ENCODE measurements around the gene KCNK16.

The KCNK16 gene

GRCh38 chr6:39339096-39339867 is 16.8 kb upstream of the KCNK16 start:
- no peak overlapping the region for H3K27ac ChIP-seq (ENCODE audit: low read length)
- H3K27me3 ChIP-seq (ENCODE audit: control insufficient read depth, insufficient read depth, low read length): no peaks in the 10 kb centered on the region
- H3K4me3 ChIP-seq (ENCODE audit: low read length): no peak overlapping the region
- H3K9me3 ChIP-seq (ENCODE audit: control insufficient read depth, low read depth, low read length): no peaks in the 10 kb centered on the region
- no peak overlapping the region for H3K9ac ChIP-seq (ENCODE audit: low read length)
- H3K36me3 ChIP-seq (ENCODE audit: control insufficient read depth, low read depth, low read length): no peaks in the 10 kb centered on the region
- H3K4me1 ChIP-seq (ENCODE audit: control insufficient read depth, low read depth, low read length): peaks cover 16% of the 10 kb centered on the region

DNA sequence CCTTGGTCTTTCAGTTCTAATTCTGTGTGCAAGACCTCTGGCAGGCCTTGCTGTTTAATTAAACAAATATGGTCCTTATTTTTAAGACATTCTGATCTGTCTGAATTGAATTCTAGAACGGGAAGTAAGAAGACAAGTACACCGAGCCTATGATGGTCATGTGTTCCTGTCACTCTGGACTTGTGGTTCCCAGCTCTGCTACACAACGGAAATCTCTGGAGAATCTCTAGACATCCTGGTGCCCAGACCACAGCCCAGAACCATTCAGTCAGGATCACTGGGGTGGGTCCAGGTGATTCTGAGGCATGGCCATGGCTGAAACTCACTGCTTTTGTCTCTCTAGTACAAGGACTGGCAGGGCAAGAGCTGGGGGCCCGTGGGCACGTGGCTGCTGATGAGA is 15.9 kb upstream of the KCNK16 start:
- Histone ChIP-seq H3K9ac (ENCODE audit: low read length) (no peak overlapping the region), H3K4me1 (ENCODE audit: control insufficient read depth, low read depth, low read length) (peaks cover 9% of the 10 kb centered on the region), H3K9me3 (ENCODE audit: control insufficient read depth, low read depth, low read length) (no peaks in the 10 kb centered on the region), H3K36me3 (ENCODE audit: control insufficient read depth, low read depth, low read length) (no peaks in the 10 kb centered on the region), H3K4me3 (ENCODE audit: low read length) (no peak overlapping the region), H3K27me3 (ENCODE audit: control insufficient read depth, insufficient read depth, low read length) (no peaks in the 10 kb centered on the region), H3K27ac (ENCODE audit: low read length) (no peak overlapping the region)

- Histone ChIP-seq H3K9ac (ENCODE audit: low read length) (no peak overlapping the region), H3K27ac (ENCODE audit: low read length) (no peak overlapping the region), H3K36me3 (ENCODE audit: control insufficient read depth, low read depth, low read length) (no peaks in the 10 kb centered on the region), H3K27me3 (ENCODE audit: control insufficient read depth, insufficient read depth, low read length) (no peaks in the 10 kb centered on the region), H3K9me3 (ENCODE audit: control insufficient read depth, low read depth, low read length) (no peaks in the 10 kb centered on the region), H3K4me3 (ENCODE audit: low read length) (no peak overlapping the region), H3K4me1 (ENCODE audit: control insufficient read depth, low read depth, low read length) (peaks cover 4% of the 10 kb centered on the region)
These were observed 13.5 kb upstream of the KCNK16 start for GRCh38 chr6:39335780-39336545.

GRCh38 chr6:39333644-39334438 is 11.3 kb upstream of the KCNK16 start:
- Histone ChIP-seq H3K4me3 (ENCODE audit: low read length) (no peak overlapping the region), H3K9me3 (ENCODE audit: control insufficient read depth, low read depth, low read length) (no peaks in the 10 kb centered on the region), H3K36me3 (ENCODE audit: control insufficient read depth, low read depth, low read length) (no peaks in the 10 kb centered on the region), H3K27me3 (ENCODE audit: control insufficient read depth, insufficient read depth, low read length) (no peaks in the 10 kb centered on the region), H3K9ac (ENCODE audit: low read length) (no peak overlapping the region), H3K27ac (ENCODE audit: low read length) (no peak overlapping the region), H3K4me1 (ENCODE audit: control insufficient read depth, low read depth, low read length) (no peaks in the 10 kb centered on the region)

GRCh38 chr6:39330476-39330875 is 8.0 kb upstream of the KCNK16 start:
- H3K9me3 ChIP-seq (ENCODE audit: control insufficient read depth, low read depth, low read length): no peaks in the 10 kb centered on the region
- H3K9ac ChIP-seq (ENCODE audit: low read length): no peak overlapping the region
- H3K36me3 ChIP-seq (ENCODE audit: control insufficient read depth, low read depth, low read length): no peaks in the 10 kb centered on the region
- H3K4me3 ChIP-seq (ENCODE audit: low read length): no peak overlapping the region
- H3K27ac ChIP-seq (ENCODE audit: low read length): no peak overlapping the region
- H3K27me3 ChIP-seq (ENCODE audit: control insufficient read depth, insufficient read depth, low read length): no peaks in the 10 kb centered on the region
- no peaks in the 10 kb centered on the region for H3K4me1 ChIP-seq (ENCODE audit: control insufficient read depth, low read depth, low read length)

DNA sequence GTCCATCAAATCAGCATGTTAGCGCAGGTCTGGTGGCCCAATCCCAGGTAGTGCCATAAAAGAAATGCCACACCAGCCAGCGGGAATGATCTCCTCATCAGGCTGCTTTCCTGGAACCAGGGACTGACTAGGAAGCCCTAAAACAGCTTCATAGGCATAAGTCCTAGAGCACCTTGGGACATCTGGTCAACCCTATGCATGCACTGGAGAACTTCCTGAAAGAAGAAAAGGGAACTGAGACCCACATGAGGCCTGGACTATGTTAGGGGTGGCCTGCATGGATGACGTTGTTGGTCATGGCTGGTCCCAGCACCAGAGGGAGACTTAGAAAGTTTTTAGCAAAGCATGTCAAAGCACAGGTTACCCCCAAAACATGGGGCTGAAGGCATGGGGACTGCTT is 7.6 kb upstream of the KCNK16 start:
- Histone ChIP-seq H3K27ac (ENCODE audit: low read length) (no peak overlapping the region), H3K9me3 (ENCODE audit: control insufficient read depth, low read depth, low read length) (no peaks in the 10 kb centered on the region), H3K9ac (ENCODE audit: low read length) (no peak overlapping the region), H3K27me3 (ENCODE audit: control insufficient read depth, insufficient read depth, low read length) (no peaks in the 10 kb centered on the region), H3K36me3 (ENCODE audit: control insufficient read depth, low read depth, low read length) (no peaks in the 10 kb centered on the region), H3K4me1 (ENCODE audit: control insufficient read depth, low read depth, low read length) (no peaks in the 10 kb centered on the region), H3K4me3 (ENCODE audit: low read length) (no peak overlapping the region)

DNA sequence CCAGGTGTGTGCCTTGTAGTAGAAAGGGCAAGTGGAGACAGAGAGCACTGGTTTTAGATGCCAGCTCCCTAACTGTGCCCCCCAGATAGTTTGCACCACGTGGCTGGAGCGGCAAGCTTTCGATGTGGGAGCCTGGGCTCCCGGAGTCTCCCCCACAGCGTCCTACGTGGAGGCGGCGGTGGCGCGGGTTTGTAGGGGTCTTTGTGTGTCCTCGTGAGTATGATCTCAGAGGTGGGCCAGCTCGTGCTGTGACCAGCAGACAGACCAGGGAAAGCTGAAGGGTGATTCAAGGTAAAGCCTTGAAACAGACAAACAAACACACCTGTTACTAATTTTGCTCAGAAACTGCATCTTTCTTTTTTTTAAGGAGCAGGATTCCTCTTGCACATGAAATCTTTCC is 5.6 kb upstream of the KCNK16 start:
- no peak overlapping the region for H3K4me3 ChIP-seq (ENCODE audit: low read length)
- no peaks in the 10 kb centered on the region for H3K36me3 ChIP-seq (ENCODE audit: control insufficient read depth, low read depth, low read length)
- H3K27ac ChIP-seq (ENCODE audit: low read length): no peak overlapping the region
- no peaks in the 10 kb centered on the region for H3K9me3 ChIP-seq (ENCODE audit: control insufficient read depth, low read depth, low read length)
- no peak overlapping the region for H3K9ac ChIP-seq (ENCODE audit: low read length)
- no peaks in the 10 kb centered on the region for H3K4me1 ChIP-seq (ENCODE audit: control insufficient read depth, low read depth, low read length)
- no peaks in the 10 kb centered on the region for H3K27me3 ChIP-seq (ENCODE audit: control insufficient read depth, insufficient read depth, low read length)

GRCh38 chr6:39327507-39327906 is 5.0 kb upstream of the KCNK16 start:
- no peaks in the 10 kb centered on the region for H3K4me1 ChIP-seq (ENCODE audit: control insufficient read depth, low read depth, low read length)
- H3K9me3 ChIP-seq (ENCODE audit: control insufficient read depth, low read depth, low read length): no peaks in the 10 kb centered on the region
- no peak overlapping the region for H3K27ac ChIP-seq (ENCODE audit: low read length)
- H3K27me3 ChIP-seq (ENCODE audit: control insufficient read depth, insufficient read depth, low read length): no peaks in the 10 kb centered on the region
- no peak overlapping the region for H3K9ac ChIP-seq (ENCODE audit: low read length)
- H3K4me3 ChIP-seq (ENCODE audit: low read length): no peak overlapping the region
- H3K36me3 ChIP-seq (ENCODE audit: control insufficient read depth, low read depth, low read length): no peaks in the 10 kb centered on the region

GRCh38 chr6:39321761-39322160 is 741 bp downstream of the KCNK16 start:
- Histone ChIP-seq H3K4me1 (ENCODE audit: control insufficient read depth, low read depth, low read length) (no peaks in the 10 kb centered on the region), H3K27me3 (ENCODE audit: control insufficient read depth, insufficient read depth, low read length) (no peaks in the 10 kb centered on the region), H3K36me3 (ENCODE audit: control insufficient read depth, low read depth, low read length) (no peaks in the 10 kb centered on the region), H3K9me3 (ENCODE audit: control insufficient read depth, low read depth, low read length) (no peaks in the 10 kb centered on the region), H3K9ac (ENCODE audit: low read length) (no peak overlapping the region), H3K27ac (ENCODE audit: low read length) (no peak overlapping the region), H3K4me3 (ENCODE audit: low read length) (no peak overlapping the region)

DNA sequence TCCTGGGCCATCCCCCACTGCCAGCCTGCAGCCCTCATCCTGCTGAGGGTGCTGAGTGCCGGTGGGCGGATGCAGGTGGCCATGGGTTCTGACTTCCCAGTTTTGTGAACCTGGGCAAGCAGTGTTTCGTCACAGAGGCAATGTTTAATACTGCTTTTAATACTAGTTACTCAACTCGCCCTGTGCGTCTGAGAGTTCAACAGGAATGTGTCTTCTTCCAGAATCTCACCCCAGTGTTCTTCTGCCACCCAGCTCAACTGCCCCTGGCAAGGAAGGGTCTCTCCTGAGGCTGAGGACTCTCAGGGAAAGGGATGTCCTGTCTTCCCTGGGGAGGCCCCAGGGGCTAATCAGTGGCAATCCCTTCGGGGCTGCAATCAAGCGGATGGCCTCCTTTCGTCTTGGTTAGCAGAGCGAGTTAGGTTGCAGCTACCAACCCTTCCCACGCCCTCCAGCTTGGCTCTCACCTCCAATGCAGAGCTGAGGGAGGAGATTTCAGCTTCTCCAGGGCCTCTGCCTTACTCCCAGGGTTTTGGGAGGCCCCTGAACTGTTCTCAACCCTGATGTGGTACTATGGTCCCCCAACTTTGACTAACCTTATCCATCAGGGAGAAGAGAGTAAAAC is 2.0 kb downstream of the KCNK16 start:
- H3K4me3 ChIP-seq (ENCODE audit: low read length): no peak overlapping the region
- H3K27ac ChIP-seq (ENCODE audit: low read length): no peak overlapping the region
- peaks cover 10% of the 10 kb centered on the region for H3K27me3 ChIP-seq (ENCODE audit: control insufficient read depth, insufficient read depth, low read length)
- H3K36me3 ChIP-seq (ENCODE audit: control insufficient read depth, low read depth, low read length): no peaks in the 10 kb centered on the region
- no peak overlapping the region for H3K9ac ChIP-seq (ENCODE audit: low read length)
- no peaks in the 10 kb centered on the region for H3K4me1 ChIP-seq (ENCODE audit: control insufficient read depth, low read depth, low read length)
- no peaks in the 10 kb centered on the region for H3K9me3 ChIP-seq (ENCODE audit: control insufficient read depth, low read depth, low read length)

DNA sequence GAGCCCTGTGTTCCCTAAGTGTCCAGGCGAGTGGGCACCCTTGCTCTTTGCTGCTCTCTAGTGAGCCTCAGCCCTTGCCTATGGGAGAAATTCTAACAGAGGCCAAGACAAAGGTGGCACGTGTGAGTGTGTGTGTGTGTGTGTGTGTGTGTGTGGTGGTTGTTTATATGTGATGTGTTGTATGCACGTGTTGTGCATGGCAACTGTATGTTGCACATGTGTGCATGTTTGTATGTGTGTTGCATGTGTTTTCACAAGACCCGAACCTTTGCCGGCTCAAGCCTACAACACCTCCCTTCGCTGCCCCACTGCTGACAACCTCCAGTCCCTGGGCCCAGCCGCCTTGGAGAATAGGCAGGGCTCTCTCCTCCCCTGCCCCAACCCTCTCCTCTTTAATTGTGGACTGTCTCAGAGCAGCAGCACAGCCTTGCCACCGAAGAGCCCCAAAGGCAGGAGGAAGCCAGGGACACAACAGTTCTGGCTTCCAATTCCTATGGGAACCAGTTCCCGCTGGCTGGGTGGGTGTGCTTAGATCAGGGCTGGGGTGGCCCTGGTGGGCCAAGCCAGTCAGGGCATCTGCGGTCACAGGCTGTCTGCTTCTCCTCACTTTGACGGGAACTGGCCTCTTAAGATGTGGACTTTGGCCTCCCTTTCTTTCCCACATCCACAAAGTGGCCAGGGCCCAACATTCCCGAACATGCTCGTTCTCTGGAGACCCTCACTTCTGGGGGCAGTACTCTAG is 2.7 kb downstream of the KCNK16 start:
- H3K9ac ChIP-seq (ENCODE audit: low read length): no peak overlapping the region
- no peaks in the 10 kb centered on the region for H3K9me3 ChIP-seq (ENCODE audit: control insufficient read depth, low read depth, low read length)
- H3K27me3 ChIP-seq (ENCODE audit: control insufficient read depth, insufficient read depth, low read length): peaks cover 17% of the 10 kb centered on the region
- H3K4me3 ChIP-seq (ENCODE audit: low read length): no peak overlapping the region
- no peaks in the 10 kb centered on the region for H3K36me3 ChIP-seq (ENCODE audit: control insufficient read depth, low read depth, low read length)
- H3K27ac ChIP-seq (ENCODE audit: low read length): no peak overlapping the region
- no peaks in the 10 kb centered on the region for H3K4me1 ChIP-seq (ENCODE audit: control insufficient read depth, low read depth, low read length)

Measured in iPS-18a (cell line).